Smooth muscle cell of the brain vasculature (primary cell): ENCODE data around the gene TRPM3.
"Not testable (repeated sequence)": the region's sequence is repeated elsewhere in the genome, so short reads cannot be mapped to it uniquely, and the experiment has no call there.

Experiments used
- DNase-seq: peaks from one replicate; pipeline ENCODE4 v3.0.0-alpha.2; 2012; ENCODE audit warnings: low read depth, low spot score

Gene TRPM3

GRCh38 chr9:71001780-71002386 is 119.5 kb downstream of the TRPM3 start:
- no peak for DNase-seq

GRCh38 chr9:70998962-70999361 is 122.5 kb downstream of the TRPM3 start:
- DNase-seq = peak; percentile 39

- DNase-seq = no peak
Observed at GRCh38 chr9:70995511-70995910, 125.9 kb downstream of the TRPM3 start.

GRCh38 chr9:70994582-70994981 is 126.8 kb downstream of the TRPM3 start:
- DNase-seq = peak; percentile 36

- DNase-seq = no peak
Observed at GRCh38 chr9:70988551-70988950, 132.9 kb downstream of the TRPM3 start.

GRCh38 chr9:70987986-70988385 is 133.4 kb downstream of the TRPM3 start:
- DNase-seq = no peak

- DNase-seq = no peak
Observed at GRCh38 chr9:70986984-70987383, 134.4 kb downstream of the TRPM3 start.

- DNase-seq = no peak
Observed at GRCh38 chr9:70983723-70984295, 137.6 kb downstream of the TRPM3 start.

- no peak for DNase-seq
Observed at GRCh38 chr9:70981312-70981711, 140.1 kb downstream of the TRPM3 start.

GRCh38 chr9:70979966-70980365 is 141.5 kb downstream of the TRPM3 start:
- DNase-seq = no peak

GRCh38 chr9:70978085-70978484 is 143.3 kb downstream of the TRPM3 start:
- DNase-seq = no peak

GRCh38 chr9:70975821-70976220 is 145.6 kb downstream of the TRPM3 start:
- no peak for DNase-seq

- DNase-seq = no peak
Observed at GRCh38 chr9:70971723-70972122, 149.7 kb downstream of the TRPM3 start.

GRCh38 chr9:70966380-70966779 is 155.0 kb downstream of the TRPM3 start:
- DNase-seq = not testable (repeated sequence)

GRCh38 chr9:70964861-70965260 is 156.6 kb downstream of the TRPM3 start:
- no peak for DNase-seq

- no peak for DNase-seq
Observed at GRCh38 chr9:70963554-70963953, 157.9 kb downstream of the TRPM3 start.

- DNase-seq = no peak
Observed at GRCh38 chr9:70962761-70963440, 158.5 kb downstream of the TRPM3 start.

GRCh38 chr9:70959366-70959765 is 162.1 kb downstream of the TRPM3 start:
- no peak for DNase-seq

- no peak for DNase-seq
Observed at GRCh38 chr9:70954596-70955143, 166.8 kb downstream of the TRPM3 start.

GRCh38 chr9:70954126-70954525 is 167.3 kb downstream of the TRPM3 start:
- no peak for DNase-seq

- no peak for DNase-seq
Observed at GRCh38 chr9:70951749-70952727, 169.4 kb downstream of the TRPM3 start.

GRCh38 chr9:70950270-70950669 is 171.2 kb downstream of the TRPM3 start:
- DNase-seq = no peak
